GM18517 (cell line): Measurements from ENCODE around the gene CCDC9.
"Not testable (repeated sequence)": the region's sequence is repeated elsewhere in the genome, so short reads cannot be mapped to it uniquely, and the experiment has no call there.

ENCODE experiments used
- ATAC-seq: cut with Tn5 transposase; IDR thresholded peaks from one replicate; pipeline ENCODE4 v1.9.1; 2021; ENCODE audit warnings: mild to moderate bottlenecking, moderate library complexity; ENCODE audit not compliant: unreplicated experiment

The CCDC9 gene

GRCh38 chr19:47258895-47259555 is 2.7 kb downstream of the CCDC9 start:
- ATAC-seq: no peak

GRCh38 chr19:47260476-47260875 is 4.2 kb downstream of the CCDC9 start:
- ATAC-seq: no peak

DNA sequence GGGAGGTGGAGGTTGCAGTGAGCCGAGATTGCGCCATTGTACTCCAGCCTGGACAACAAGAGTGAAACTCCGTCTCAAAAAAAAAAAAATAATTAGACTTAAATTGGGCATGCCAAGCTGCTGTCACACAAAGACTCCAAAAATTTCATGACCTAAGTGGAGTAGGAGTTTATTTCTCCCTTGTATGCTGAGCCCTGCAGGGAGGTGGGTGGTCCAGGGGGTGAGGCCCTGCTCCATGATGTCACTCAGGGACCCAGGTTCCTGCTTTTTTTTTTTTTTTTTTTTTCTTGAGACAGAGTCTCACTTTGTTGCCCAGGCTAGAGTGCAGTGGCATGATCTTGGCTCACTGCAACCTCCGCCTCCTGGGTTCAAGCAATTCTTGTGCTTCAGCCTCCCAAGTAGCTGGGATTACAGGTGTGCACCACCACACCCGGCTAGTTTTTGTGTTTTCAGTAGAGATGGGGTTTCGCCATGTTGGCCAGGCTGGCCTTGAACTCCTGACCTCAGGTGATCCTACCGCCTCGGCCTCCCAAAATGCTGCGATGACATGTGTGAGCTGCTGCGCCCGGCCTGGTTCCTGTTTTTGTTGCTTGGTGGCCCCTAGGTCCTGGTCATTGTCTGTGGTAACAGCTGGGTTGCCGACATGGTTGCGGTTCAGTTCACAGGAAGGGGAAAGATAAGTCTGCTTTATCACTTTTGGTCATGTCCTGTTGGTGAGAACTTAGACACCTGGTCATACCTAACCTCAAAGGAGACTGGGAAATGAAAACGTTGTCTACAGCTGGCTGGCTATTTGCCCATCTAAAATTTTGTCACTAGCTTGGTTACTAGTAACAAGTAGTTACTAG is 5.8 kb downstream of the CCDC9 start:
- ATAC-seq: peak; percentile 61

DNA sequence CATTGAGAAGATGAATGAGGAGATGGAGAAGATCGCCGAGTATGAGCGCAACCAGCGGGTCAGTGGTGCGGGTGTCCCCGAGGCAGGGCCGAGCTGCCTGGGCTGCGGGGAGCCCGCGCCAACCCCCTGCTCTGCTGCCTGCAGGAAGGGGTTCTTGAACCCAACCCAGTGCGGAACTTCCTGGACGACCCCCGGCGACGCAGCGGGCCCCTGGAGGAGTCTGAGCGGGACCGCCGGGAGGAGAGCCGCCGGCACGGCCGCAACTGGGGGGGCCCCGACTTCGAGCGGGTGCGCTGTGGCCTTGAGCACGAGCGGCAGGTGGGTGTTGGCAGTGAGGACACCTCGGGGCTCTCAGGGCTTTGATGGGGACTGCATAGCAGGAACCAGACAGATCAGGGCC is 8.3 kb downstream of the CCDC9 start:
- no peak for ATAC-seq

DNA sequence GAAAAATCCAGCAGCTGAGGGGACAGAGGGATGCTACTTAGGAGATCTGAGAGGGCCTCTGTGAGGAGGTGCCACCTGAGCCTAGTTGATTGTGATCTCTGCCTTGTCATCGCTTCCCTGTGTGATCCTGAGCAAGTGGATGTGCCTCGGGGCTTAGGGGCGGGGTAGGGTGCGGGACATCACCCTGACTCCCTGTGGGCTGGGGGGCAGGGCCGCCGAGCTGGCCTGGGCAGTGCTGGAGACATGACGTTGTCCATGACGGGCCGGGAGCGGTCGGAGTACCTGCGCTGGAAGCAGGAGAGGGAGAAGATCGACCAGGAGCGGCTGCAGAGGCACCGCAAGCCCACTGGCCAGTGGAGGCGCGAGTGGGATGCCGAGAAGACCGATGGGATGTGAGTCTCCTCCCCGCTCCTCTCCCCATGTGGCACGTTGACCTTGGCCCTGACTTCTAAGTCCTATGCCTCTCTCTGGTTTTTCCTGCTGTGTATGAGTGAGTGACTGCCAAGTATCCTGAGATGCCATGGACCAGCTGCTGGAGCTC is 10.1 kb downstream of the CCDC9 start:
- no peak for ATAC-seq

DNA sequence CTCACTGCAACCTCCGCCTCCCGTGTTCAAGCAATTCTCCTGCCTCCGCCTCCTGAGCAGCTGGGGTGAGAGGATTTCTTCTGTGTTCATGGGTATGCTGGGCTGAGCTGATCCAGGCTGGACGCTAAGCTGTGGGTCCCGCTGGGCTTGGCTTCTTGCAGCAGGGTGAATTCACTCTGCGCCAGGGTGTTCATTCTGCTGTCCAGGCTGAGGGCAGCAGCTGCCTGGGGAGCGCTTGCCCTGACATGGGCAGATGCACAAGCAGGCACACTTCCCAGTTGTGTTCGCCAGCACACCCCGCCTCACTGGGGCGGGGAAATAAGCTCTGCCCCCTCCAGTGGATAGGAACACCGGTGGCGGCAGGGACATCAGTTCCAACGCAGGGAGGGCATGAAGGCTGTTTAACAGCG is 11.0 kb downstream of the CCDC9 start:
- no peak for ATAC-seq

- ATAC-seq: no peak
Observed at GRCh38 chr19:47268028-47268427, 11.7 kb downstream of the CCDC9 start.

GRCh38 chr19:47269596-47269995 is 13.3 kb downstream of the CCDC9 start:
- no peak for ATAC-seq

DNA sequence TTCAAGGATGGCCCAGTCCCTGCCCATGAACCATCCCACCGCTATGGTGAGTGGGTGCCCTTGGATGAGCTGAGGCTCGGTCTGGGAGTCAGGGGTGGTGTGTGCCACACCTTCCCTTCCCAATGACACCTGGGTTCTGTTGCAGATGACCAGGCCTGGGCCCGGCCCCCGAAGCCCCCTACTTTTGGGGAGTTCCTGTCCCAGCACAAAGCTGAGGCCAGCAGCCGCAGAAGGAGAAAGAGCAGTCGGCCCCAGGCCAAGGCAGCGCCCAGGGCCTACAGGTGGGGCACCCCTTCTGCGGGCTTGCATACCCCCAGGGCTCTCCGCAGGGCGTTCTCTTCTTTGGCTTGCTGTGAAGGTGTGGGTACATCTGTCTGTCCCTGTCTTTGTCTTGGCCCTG is 14.1 kb downstream of the CCDC9 start:
- ATAC-seq: no peak

- ATAC-seq: no peak
Observed at GRCh38 chr19:47271949-47272348, 15.6 kb downstream of the CCDC9 start.

DNA sequence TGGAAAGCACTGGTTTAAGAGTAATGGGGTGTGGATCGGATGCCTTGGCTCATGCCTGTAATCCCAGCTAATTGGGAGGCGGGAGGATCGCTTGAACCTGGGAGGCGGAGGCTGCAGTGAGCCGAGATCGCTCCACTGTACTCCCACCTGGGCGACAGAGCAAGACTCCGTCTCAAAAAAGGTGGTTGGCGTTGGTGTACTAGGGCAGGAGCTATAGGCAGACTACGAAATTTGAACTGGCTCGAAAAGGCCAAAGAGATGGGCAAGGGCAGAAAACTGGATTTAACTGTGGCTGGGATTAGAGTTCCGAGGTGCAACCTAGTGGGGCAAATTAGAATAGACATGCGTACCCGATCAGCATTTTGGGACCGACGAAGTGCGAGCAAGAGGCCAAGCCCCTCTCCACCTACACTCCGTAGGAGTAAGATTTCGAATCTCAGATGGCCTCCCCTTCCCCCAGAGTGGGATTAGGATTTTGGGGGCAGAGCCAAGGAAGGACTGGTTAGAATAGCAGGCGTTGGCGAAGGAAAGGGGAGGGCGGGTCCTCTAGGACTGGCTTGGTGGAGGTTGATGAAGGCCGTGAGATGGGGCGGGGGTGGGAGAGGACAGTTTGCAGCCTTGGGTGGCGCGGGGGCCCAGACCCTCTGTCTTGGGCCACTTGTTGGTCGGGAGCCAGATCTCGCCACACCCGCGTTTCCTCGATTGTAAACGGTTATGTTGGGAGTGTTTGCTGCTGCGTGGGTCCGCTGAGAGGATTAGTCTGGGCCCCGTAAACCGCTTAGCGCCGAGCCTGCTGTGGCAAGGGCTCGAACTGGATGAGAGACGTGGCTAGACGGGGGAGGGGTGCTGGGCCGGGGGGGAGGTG is 16.4 kb downstream of the CCDC9 start:
- no peak for ATAC-seq

DNA sequence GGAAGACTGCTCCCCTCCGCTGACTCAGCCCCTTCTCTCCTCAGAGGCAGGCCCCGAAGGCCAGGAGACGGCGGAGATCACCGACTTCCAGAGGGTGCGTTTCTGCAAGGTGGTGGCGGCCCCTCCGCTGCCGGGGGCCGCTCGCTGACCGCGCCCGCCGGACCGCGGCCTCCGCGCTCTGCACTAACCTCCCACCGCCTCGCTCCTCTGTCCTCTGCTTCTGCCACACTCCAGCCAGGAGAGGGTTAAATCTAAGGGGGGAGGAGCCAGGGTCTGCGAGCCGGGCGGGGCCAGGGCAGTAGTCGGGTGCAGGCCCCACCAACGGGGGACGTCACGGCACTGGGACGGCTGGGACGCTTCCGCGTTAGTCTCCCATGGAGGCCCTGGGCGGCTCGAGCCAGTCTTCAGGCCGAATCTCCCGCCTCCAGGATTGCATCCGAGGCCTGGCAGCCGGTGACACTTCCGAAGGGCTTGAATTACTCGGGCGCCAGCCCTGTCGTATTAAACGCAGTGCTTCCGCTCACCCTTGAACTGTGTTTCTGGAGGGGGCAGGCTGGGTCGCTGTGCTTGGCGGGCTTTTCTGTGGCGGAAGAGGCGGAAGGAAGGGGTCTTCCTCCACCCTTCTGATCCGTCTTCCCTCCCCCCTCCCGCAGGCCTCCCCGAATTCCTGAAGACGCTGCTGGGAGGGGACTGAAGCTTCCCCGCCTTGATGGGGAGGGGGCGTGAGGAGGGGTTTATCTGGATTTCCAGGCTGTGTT is 17.2 kb downstream of the CCDC9 start:
- ATAC-seq: peak; percentile 67

DNA sequence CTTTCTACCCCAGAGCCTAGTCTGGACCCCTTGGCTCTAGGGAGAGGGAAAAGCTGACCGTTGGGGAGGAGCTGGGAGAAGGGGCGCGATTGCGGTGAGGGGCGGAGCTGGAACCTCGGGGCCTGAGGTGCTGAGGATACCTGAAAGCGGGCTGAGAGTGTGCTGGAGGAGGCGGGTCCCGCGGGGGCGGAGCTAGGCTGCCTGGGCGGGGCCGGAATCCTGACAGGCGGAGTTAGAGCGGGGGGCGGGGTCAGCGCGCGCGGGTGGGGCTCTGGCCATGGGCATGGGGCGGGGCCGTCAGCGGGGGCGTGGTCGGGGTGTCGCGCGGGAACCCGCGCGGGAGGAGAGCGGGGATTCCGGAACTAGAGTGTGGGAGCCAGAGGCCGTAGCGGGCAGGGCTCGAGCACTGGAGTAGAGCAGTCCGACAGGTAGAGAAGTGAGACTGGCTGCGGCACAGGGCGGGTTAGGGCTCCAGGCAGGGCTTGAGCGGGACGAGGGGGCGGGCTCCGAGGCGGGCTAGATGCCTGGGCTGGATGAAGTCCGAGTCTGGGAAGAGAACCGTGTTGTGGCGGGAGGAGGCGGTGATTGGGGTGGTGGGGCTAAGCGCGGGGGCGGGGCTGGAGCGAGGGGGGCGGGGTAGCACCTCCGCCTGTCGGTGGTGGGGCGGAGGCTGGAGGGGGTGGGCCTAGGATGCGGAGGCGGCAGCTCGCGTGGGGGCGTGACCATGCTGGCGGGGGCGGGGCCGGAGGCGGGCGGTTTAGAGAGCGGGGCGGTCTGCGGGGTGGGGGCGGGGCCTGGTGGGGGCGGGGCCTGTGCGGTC is 18.0 kb downstream of the CCDC9 start, which contains the start of gene INAFM1:
TSS of gene INAFM1 (plus strand) at position 815 of the 820 bp plus-strand sequence. CDS start 35 bp downstream, outside the sequence.
- peak; percentile 47 for ATAC-seq

GRCh38 chr19:47274891-47275761 is 18.8 kb downstream of the CCDC9 start:
- no peak for ATAC-seq

DNA sequence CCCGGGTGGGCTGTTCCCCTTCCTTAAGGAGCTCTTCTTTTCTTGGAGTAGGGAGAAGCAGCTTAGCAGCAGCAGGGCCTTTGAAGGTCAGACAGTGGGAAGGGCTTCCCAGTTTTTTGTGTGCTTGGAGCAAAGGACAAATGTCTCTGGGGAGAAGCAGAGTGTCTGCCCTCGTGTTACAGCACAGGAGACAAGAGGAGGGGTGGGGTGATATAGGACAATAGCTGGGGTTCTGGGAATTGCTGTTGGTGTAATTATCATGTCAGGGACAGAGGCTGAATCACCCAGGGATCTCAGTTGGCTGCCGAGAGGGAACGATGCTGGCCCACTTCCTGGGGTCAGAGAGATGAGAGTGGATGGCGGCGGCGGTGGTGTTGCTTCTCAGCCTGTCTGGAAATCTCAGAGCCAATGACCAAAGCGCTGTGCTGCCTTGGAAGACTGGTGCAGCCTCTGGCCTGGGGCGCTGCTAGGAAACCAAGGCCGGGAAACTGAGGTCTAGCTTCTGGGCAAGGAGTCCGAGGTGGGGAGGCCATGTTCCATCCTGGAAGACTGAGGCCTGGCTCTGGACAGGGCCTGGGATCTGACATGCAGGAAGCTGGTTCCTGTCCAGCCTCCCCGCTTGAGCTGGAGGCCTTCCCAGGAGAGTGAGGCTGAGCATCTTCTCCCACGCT is 19.6 kb downstream of the CCDC9 start:
- ATAC-seq: no peak

GRCh38 chr19:47276513-47276912 is 20.2 kb downstream of the CCDC9 start:
- ATAC-seq: not testable (repeated sequence)

GRCh38 chr19:47280183-47280797 is 24.0 kb downstream of the CCDC9 start:
- no peak for ATAC-seq
